GM19463 (cell line): ENCODE data around the gene HVCN1.
"Not testable (repeated sequence)": the region's sequence is repeated elsewhere in the genome, so short reads cannot be mapped to it uniquely, and the experiment has no call there.

ENCODE experiments used
- ATAC-seq: cut with Tn5 transposase; IDR thresholded peaks from one replicate; pipeline ENCODE4 v1.9.1; 2021; ENCODE audit warnings: mild to moderate bottlenecking, moderate library complexity; ENCODE audit not compliant: unreplicated experiment

HVCN1 gene

GRCh38 chr12:110668480-110669192 is 20.3 kb downstream of the HVCN1 start:
- no peak for ATAC-seq

- no peak for ATAC-seq
These were observed 21.2 kb downstream of the HVCN1 start for GRCh38 chr12:110667671-110668070.

- ATAC-seq: no peak
These were observed 22.0 kb downstream of the HVCN1 start for GRCh38 chr12:110666892-110667291.

GRCh38 chr12:110661337-110661972 is 27.5 kb downstream of the HVCN1 start:
- ATAC-seq: peak; percentile 91

GRCh38 chr12:110658878-110659277 is 30.0 kb downstream of the HVCN1 start:
- no peak for ATAC-seq

- no peak for ATAC-seq
These were observed 30.7 kb downstream of the HVCN1 start for GRCh38 chr12:110658242-110658641.

- ATAC-seq: no peak
These were observed 31.2 kb downstream of the HVCN1 start for GRCh38 chr12:110657747-110658146.

GRCh38 chr12:110656071-110656655 is 32.8 kb downstream of the HVCN1 start:
- ATAC-seq: no peak

GRCh38 chr12:110654238-110654637 is 34.7 kb downstream of the HVCN1 start:
- not testable (repeated sequence) for ATAC-seq

GRCh38 chr12:110649341-110649847 is 39.5 kb downstream of the HVCN1 start:
- ATAC-seq: no peak

- peak; percentile 67 for ATAC-seq
These were observed 41.3 kb downstream of the HVCN1 start for GRCh38 chr12:110647631-110648040.

GRCh38 chr12:110641521-110641920 is 47.4 kb downstream of the HVCN1 start:
- no peak for ATAC-seq

GRCh38 chr12:110640275-110641025 is 48.5 kb downstream of the HVCN1 start:
- no peak for ATAC-seq

- ATAC-seq: no peak
These were observed 49.4 kb downstream of the HVCN1 start for GRCh38 chr12:110639336-110640141.

GRCh38 chr12:110638796-110639195 is 50.1 kb downstream of the HVCN1 start:
- no peak for ATAC-seq

- ATAC-seq: no peak
These were observed 51.0 kb downstream of the HVCN1 start for GRCh38 chr12:110637869-110638441.

GRCh38 chr12:110636516-110636915 is 52.4 kb downstream of the HVCN1 start:
- no peak for ATAC-seq

- no peak for ATAC-seq
These were observed 53.9 kb downstream of the HVCN1 start for GRCh38 chr12:110635055-110635454.

- ATAC-seq: no peak
These were observed 61.3 kb downstream of the HVCN1 start for GRCh38 chr12:110627500-110628195.
